Peyer's patch (tissue), 4 donors: ENCODE results near the gene CASZ1. TPM values are rescaled to one million over a fixed set of nuclear protein-coding genes. Genes with fewer than 3 reads are reported as not detected.

Experiments
- DNase-seq, 3 donors: peaks; one replicate each; pipeline ENCODE4 v3.0.0-alpha.2; 2017 to 2019
- H3K27ac ChIP-seq, 4 donors: fragments of 200-600 bp; sonication (generic); one replicate each; pipeline ENCODE4 v1.5.1; 2016 to 2019
- H3K27me3 ChIP-seq, 2 donors: fragments of 200-600 bp; sonication (generic); one replicate each; pipeline ENCODE4 v1.5.1; 2019
- H3K36me3 ChIP-seq, 3 donors: fragments of 200-600 bp; sonication (generic); one replicate each; pipeline ENCODE4 v1.5.1; 2016 to 2019
- H3K4me1 ChIP-seq, 4 donors: fragments of 200-600 bp; sonication (generic); one replicate each; pipeline ENCODE4 v1.5.1; 2016 to 2019
- H3K4me3 ChIP-seq, 4 donors: fragments of 200-600 bp; sonication (generic); 1 replicate in 3 of 4; 2 replicates in 1 of 4; pipeline ENCODE4 v1.5.1; 2016 to 2019; ENCODE audit warnings: mild to moderate bottlenecking in 1 of 4
- H3K9me3 ChIP-seq, 4 donors: fragments of 200-600 bp; sonication (generic); one replicate each; pipeline ENCODE4 v1.5.1; 2016 to 2019; ENCODE audit warnings: mild to moderate bottlenecking in 1 of 4
- POLR2A ChIP-seq, 2 donors: fragments of 450-650 bp; IDR thresholded peaks; one replicate each; pipeline ENCODE4 v1.5.1; 2017; ENCODE audit warnings: antibody characterized with exemption in 2 of 2, mild to moderate bottlenecking in 2 of 2, moderate library complexity in 2 of 2
- total RNA-seq, 4 donors: library from RNA; depleted of rRNA; stranded (reverse); fragments of >200 nt; gene quantifications; one replicate each; pipeline ENCODE4 v1.1.0, GENCODE V29; 2016
- TF ChIP-seq, protein P1 (sequence below), 6 experiments: fragments of 450-650 bp in 4 of 6; fragments of 200-600 bp in 2 of 6; sonication (generic) in 1 of 6; IDR thresholded peaks; one replicate each; pipeline ENCODE4 v1.5.1; 2017 to 2019; ENCODE audit warnings: antibody characterized with exemption in 6 of 6, mild to moderate bottlenecking in 3 of 6, moderate library complexity in 1 of 6

CASZ1 gene
- total RNA-seq, 4 donors from 2014 or later: 87.5 to 165 (median 137) TPM

DNA sequence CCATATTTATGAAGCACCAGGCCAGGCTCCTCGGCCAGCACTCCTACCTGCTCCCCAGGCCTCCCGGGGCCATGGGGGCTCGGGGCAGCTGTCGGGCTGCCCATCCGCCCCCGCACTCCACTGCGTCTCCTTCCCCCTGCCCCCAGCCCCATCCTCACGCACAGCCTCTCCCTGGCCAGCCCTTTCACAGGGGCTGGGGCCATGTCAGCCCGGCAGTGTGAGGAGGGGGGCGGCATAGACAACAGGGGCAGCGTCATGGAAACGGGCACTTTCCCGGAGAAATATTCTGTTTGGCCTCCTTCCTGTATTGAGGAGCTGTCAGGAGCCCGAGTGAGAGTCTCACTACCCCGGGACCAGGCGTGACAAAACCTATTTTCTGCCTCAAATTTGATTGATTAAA, 87.3 kb downstream of the CASZ1 start:
- no peak for DNase-seq
- H3K4me3 ChIP-seq: no peak overlapping the region
- peaks cover 0 to 13% (median 0%) of the 10 kb centered on the region in 3 donors for H3K36me3 ChIP-seq
- no peaks in the 10 kb centered on the region for H3K27me3 ChIP-seq
- H3K9me3 ChIP-seq: no peaks in the 10 kb centered on the region
- no peak for TF ChIP-seq POLR2A (IDR thresholded peaks at IDR 0.05)
- TF ChIP-seq, protein P1, sequence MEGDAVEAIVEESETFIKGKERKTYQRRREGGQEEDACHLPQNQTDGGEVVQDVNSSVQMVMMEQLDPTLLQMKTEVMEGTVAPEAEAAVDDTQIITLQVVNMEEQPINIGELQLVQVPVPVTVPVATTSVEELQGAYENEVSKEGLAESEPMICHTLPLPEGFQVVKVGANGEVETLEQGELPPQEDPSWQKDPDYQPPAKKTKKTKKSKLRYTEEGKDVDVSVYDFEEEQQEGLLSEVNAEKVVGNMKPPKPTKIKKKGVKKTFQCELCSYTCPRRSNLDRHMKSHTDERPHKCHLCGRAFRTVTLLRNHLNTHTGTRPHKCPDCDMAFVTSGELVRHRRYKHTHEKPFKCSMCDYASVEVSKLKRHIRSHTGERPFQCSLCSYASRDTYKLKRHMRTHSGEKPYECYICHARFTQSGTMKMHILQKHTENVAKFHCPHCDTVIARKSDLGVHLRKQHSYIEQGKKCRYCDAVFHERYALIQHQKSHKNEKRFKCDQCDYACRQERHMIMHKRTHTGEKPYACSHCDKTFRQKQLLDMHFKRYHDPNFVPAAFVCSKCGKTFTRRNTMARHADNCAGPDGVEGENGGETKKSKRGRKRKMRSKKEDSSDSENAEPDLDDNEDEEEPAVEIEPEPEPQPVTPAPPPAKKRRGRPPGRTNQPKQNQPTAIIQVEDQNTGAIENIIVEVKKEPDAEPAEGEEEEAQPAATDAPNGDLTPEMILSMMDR (IDR thresholded peaks at IDR 0.05): no peak
- H3K4me1 ChIP-seq: no peaks in the 10 kb centered on the region
- H3K27ac ChIP-seq: no peak overlapping the region

DNA sequence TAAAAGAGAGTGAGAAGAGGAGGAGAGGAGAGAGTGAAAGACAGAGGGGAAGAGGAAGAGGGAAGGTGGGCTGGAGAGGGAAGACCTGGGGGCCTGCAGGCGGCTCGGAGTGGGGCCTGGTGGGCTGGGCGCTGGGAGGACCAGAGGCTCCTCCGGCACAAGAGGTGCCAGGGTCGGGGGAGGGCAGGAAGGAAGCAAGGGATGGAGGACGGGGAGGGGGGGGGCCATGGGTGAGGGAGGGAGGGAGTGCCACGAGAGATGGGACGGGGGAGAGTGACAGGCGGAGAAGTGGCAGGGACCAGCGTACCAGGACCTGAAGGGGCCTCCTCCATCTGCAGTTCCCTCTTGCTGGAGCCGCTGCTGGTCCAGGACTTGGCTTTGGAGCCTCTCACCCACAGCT, 87.7 kb downstream of the CASZ1 start:
- Histone ChIP-seq H3K4me1 (no peaks in the 10 kb centered on the region), H3K27me3 (no peaks in the 10 kb centered on the region), H3K27ac (no peak overlapping the region), H3K4me3 (no peak overlapping the region), H3K36me3 (peaks cover 0 to 13% (median 0%) of the 10 kb centered on the region in 3 donors), H3K9me3 (no peaks in the 10 kb centered on the region)
- DNase-seq: no peak
- TF ChIP-seq, protein P1 (IDR thresholded peaks at IDR 0.05): no peak
- no peak for TF ChIP-seq POLR2A (IDR thresholded peaks at IDR 0.05)

DNA sequence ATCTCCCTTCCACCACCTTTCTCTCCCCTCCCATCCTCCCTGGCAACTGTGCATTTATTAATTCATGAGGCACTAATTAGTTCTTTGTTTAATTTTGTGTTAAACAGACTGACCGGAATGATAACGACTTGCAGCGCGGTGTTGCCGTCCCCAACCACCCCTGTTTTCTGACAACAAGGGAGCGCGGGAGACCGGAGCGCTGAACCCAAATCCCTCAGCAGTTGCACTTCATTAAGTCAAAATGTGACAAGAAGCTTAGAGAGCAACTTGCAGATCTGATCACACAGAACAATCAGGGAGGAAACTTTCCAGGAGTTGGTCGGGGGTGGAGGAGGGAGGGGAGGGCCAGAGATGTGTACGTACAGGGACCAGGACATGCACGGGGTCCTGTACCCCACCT, 89.2 kb downstream of the CASZ1 start:
- Histone ChIP-seq H3K4me3 (no peak overlapping the region), H3K27me3 (no peaks in the 10 kb centered on the region), H3K4me1 (no peaks in the 10 kb centered on the region), H3K9me3 (no peaks in the 10 kb centered on the region), H3K27ac (no peak overlapping the region), H3K36me3 (peaks cover 0 to 13% (median 0%) of the 10 kb centered on the region in 3 donors)
- no peak for DNase-seq
- TF ChIP-seq POLR2A (IDR thresholded peaks at IDR 0.05): no peak
- TF ChIP-seq, protein P1 (IDR thresholded peaks at IDR 0.05): no peak

DNA sequence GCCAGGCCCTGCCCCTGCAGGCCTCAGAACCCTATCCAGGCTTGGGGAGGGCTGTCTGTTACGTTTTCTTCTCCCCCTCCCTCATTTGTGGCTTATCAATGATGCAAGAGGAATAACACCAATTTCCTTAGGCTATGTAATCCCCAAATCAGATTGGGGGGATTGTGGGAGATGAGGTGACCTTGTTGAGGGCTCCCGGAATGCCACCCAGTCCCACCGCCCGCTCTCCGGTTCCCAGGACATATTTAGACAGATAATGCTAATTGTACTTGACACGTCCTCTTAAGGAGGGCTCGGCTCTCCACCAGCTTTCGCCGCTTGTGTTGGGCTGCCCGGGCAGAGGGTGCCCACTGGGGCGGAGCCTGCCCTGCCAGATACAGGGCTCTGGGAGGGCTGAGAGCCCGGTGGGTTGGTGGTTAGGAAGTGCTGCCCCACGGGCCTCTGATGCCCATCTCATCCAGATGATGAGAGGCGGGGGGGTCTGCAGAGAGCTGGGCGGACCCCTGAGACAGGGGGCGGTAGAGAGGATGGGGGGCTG, 90.0 kb downstream of the CASZ1 start:
- no peaks in the 10 kb centered on the region for H3K27me3 ChIP-seq
- no peak for DNase-seq
- H3K4me1 ChIP-seq: no peaks in the 10 kb centered on the region
- TF ChIP-seq POLR2A (IDR thresholded peaks at IDR 0.05): no peak
- TF ChIP-seq, protein P1 (IDR thresholded peaks at IDR 0.05): no peak
- no peak overlapping the region for H3K4me3 ChIP-seq
- H3K27ac ChIP-seq: no peak overlapping the region
- no peaks in the 10 kb centered on the region for H3K9me3 ChIP-seq
- peaks cover 0 to 13% (median 0%) of the 10 kb centered on the region in 3 donors for H3K36me3 ChIP-seq

DNA sequence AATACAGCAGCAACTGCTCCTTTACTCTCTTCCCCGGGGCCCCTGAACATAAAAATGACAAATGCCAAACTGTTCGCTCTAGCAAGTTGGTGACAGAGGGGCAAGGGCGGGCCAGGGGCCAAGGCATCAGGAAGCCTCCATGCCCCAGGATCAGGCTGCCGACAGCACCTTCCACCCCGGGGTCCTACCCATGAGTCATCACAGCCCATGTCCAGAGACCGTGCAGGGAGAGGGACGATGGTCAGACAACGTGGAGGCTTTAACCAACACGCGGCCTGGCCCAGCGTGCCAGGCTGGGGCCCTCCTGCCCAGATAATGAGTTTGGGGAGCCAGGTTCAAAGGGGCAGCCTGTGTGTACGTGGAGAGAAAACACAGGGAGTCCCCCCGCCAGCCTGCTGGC, 90.5 kb downstream of the CASZ1 start:
- TF ChIP-seq, protein P1 (IDR thresholded peaks at IDR 0.05): no peak
- no peak for TF ChIP-seq POLR2A (IDR thresholded peaks at IDR 0.05)
- Histone ChIP-seq H3K4me3 (no peak overlapping the region), H3K4me1 (no peaks in the 10 kb centered on the region), H3K27ac (no peak overlapping the region), H3K27me3 (no peaks in the 10 kb centered on the region), H3K36me3 (peaks cover 0 to 13% (median 0%) of the 10 kb centered on the region in 3 donors), H3K9me3 (no peaks in the 10 kb centered on the region)
- no peak for DNase-seq
